HepG2 (cell line): Measurements from ENCODE around the gene ELOVL6. TPM values are rescaled to one million over a fixed set of nuclear protein-coding genes. Genes with fewer than 3 reads are reported as not detected.

Experiments used
- ATAC-seq: fragments of 200-7000 bp; cut with Tn5 transposase; 3 replicates; pipeline ENCODE4 v1.9.1; 2020; ENCODE audit warnings: mild to moderate bottlenecking, moderate library complexity
- BruUV-seq: library from RNA; stranded (reverse); fragments of 400-500 nt; replicated peaks from 2 replicates; lab custom pipeline; 2021; lab: Mats Ljungman, UMichigan
- CTCF ChIA-PET: fragments of 300-600 bp; formaldehyde crosslinking; extraction: SDS; loops from one replicate; lab custom pipeline; 2021; ENCODE audit warnings: low total read pairs, inconsistent platforms, low intra/inter-chr PET ratio; lab: Yijun Ruan, JAX
- POLR2A ChIA-PET: fragments of 350-600 bp; sonication (Branson Sonifier 250); formaldehyde crosslinking; loops from one replicate; lab custom pipeline; 2020; ENCODE audit warnings: antibody characterized with exemption, inconsistent platforms; lab: Yijun Ruan, JAX
- DNase-seq: peaks from one replicate; pipeline ENCODE4 v3.0.0-alpha.2; 2015; ENCODE audit warnings: low spot score
- FAIRE-seq: peaks from 3 replicates; lab custom pipeline; 2011; peaks lifted over from hg19 to GRCh38; lab: Jason Lieb, UNC
- H2AFZ ChIP-seq: one replicate; pipeline ENCODE4 v1.6.1; 2011; ENCODE audit warnings: low read length, inconsistent platforms
- H3K27ac ChIP-seq: fragments of 300-600 bp; 3 replicates; pipeline ENCODE4 v1.8.0; 2011; ENCODE audit warnings: mixed run types, mild to moderate bottlenecking, mixed read lengths, low read length, inconsistent platforms; ENCODE audit not compliant: insufficient read depth; ENCODE audit errors: extremely low read length
- H3K27me3 ChIP-seq, 2 experiments: fragments of 200-600 bp in 1 of 2; 2 replicates in 1 of 2; 3 replicates in 1 of 2; pipeline versions ENCODE4 v1.6.0 to v1.8.0; 2011; ENCODE audit warnings: low read length in 2 of 2, mild to moderate bottlenecking in 2 of 2, moderate library complexity in 2 of 2, inconsistent platforms in 1 of 2; ENCODE audit not compliant: insufficient read depth in 2 of 2, control insufficient read depth in 1 of 2
- H3K36me3 ChIP-seq, 2 experiments: fragments of 200-600 bp in 1 of 2; replicated peaks in 1 of 2; 2 replicates in 1 of 2; 3 replicates in 1 of 2; pipeline versions ENCODE4 v1.5.1 to v1.8.0; 2011; ENCODE audit warnings: low read length in 2 of 2, inconsistent platforms in 1 of 2; ENCODE audit not compliant: insufficient read depth in 2 of 2, control insufficient read depth in 1 of 2
- H3K4me1 ChIP-seq: 2 replicates; pipeline ENCODE4 v1.5.1; 2012; ENCODE audit warnings: low read length, inconsistent platforms; ENCODE audit not compliant: insufficient read depth
- H3K4me2 ChIP-seq: 2 replicates; pipeline ENCODE4 v1.6.0; 2011; ENCODE audit warnings: low read depth, low read length, inconsistent platforms
- H3K4me3 ChIP-seq, 3 experiments: fragments of 200-600 bp in 1 of 3; sonication (generic), shearing (Covaris generic) in 1 of 3; replicated peaks in 1 of 3; 2 replicates each; pipeline ENCODE4 v1.5.1; 2011 to 2016; ENCODE audit warnings: low read length in 3 of 3, inconsistent platforms in 2 of 3, low read depth in 2 of 3, mild to moderate bottlenecking in 2 of 3, control low read depth in 1 of 3, mixed read lengths in 1 of 3; ENCODE audit not compliant: insufficient read depth in 1 of 3
- H3K79me2 ChIP-seq: one replicate; pipeline ENCODE4 v1.6.1; 2011; ENCODE audit warnings: low read length, inconsistent platforms; ENCODE audit not compliant: insufficient read depth
- H3K9ac ChIP-seq: 2 replicates; pipeline ENCODE4 v1.6.0; 2011; ENCODE audit warnings: mild to moderate bottlenecking, low read depth, low read length, inconsistent platforms; ENCODE audit not compliant: insufficient read depth
- H3K9me3 ChIP-seq: 2 replicates; pipeline ENCODE4 v1.5.1; 2012; ENCODE audit warnings: mild to moderate bottlenecking, low read length
- H4K20me1 ChIP-seq: 2 replicates; pipeline ENCODE4 v1.6.0; 2011; ENCODE audit warnings: inconsistent platforms, mild to moderate bottlenecking, low read length, moderate library complexity; ENCODE audit not compliant: insufficient read depth
- EEA1 ChIP-seq: sonication (generic); formaldehyde crosslinking; IDR thresholded peaks from 2 replicates; pipeline ENCODE4 v1.5.1; 2020; ENCODE audit warnings: mild to moderate bottlenecking, missing genetic modification reagents, borderline replicate concordance
- MAZ ChIP-seq, 2 experiments: sonication (generic) in 1 of 2; formaldehyde crosslinking in 1 of 2; IDR thresholded peaks; 2 replicates each; pipeline versions ENCODE4 v1.5.0 to v1.6.1; 2012 to 2020; ENCODE audit warnings: low read depth in 2 of 2, mild to moderate bottlenecking in 2 of 2, borderline replicate concordance in 1 of 2, improper control_type of control experiment in 1 of 2, low read length in 1 of 2, missing genetic modification reagents in 1 of 2, moderate library complexity in 1 of 2
- SMAD9 ChIP-seq: sonication (generic); formaldehyde crosslinking; IDR thresholded peaks from 2 replicates; pipeline ENCODE4 v1.5.1; 2020; ENCODE audit warnings: mild to moderate bottlenecking, missing genetic modification reagents
- ZNF317 ChIP-seq: sonication (generic); formaldehyde crosslinking; IDR thresholded peaks from 2 replicates; pipeline ENCODE4 v1.5.0; 2020; ENCODE audit warnings: mild to moderate bottlenecking, missing genetic modification reagents
- ZSCAN30 ChIP-seq: sonication (generic); formaldehyde crosslinking; IDR thresholded peaks from 2 replicates; pipeline ENCODE4 v1.5.0; 2020; ENCODE audit warnings: mild to moderate bottlenecking, missing genetic modification reagents
- WGBS: methylation state at CpG from one replicate; pipeline ENCODE4 v1.1.6; 2017; ENCODE audit warnings: low lambda C conversion rate; 5-methylcytosine and 5-hydroxymethylcytosine counted together
- in situ Hi-C: cut with HindIII; loops from 2 replicates; pipeline ENCODE4 v1.10.0; 2017; ENCODE audit warnings: low pct_unique_long_range_greater_than_20kb; ENCODE audit not compliant: extremely low pct_ligation_motif_present
- intact Hi-C: fragments of 100-400 bp; cut with micrococcal nuclease; formaldehyde crosslinking; loops from one replicate; pipeline ENCODE4 v1.10.0; 2022; ENCODE audit not compliant: unreplicated experiment
- polyA plus RNA-seq, 8 experiments: library from polyadenylated mRNA; depleted of rRNA in 3 of 8; stranded (reverse) in 7 of 8; unstranded in 1 of 8; fragments of >200 nt; fragmentation: Illumina TruSeq in 4 of 8; extraction: Trizol in 4 of 8; gene quantifications; 2 replicates each; pipeline versions ENCODE4 v1.2.1 to v1.2.3, GENCODE V29; 2011 to 2016; ENCODE audit warnings: low read depth in 4 of 8, missing spikeins in 1 of 8, mixed read lengths in 1 of 8; ENCODE audit not compliant: insufficient read depth in 1 of 8
- total RNA-seq, 5 experiments: library from RNA; depleted of rRNA; stranded (reverse); fragments of >200 nt; fragmentation: Illumina TruSeq; extraction: Trizol; gene quantifications; 2 replicates each; pipeline ENCODE4 v1.2.3, GENCODE V29; 2016; ENCODE audit warnings: low read depth in 1 of 5
- TF ChIP-seq, protein P1 (sequence below): sonication (generic); formaldehyde crosslinking; IDR thresholded peaks from 2 replicates; pipeline ENCODE4 v1.4.0; 2020; ENCODE audit warnings: missing genetic modification reagents
- TF ChIP-seq, protein P2 (sequence below): sonication (generic); formaldehyde crosslinking; IDR thresholded peaks from 2 replicates; pipeline ENCODE4 v1.5.0; 2020; ENCODE audit warnings: mild to moderate bottlenecking, low read depth, missing genetic modification reagents, borderline replicate concordance

ELOVL6 gene
- total and polyA plus RNA-seq, 2 of the 13 experiments (the other 11 are each of a cell fraction or from before 2014, with no cell fraction given) = 14.1 to 23.2 TPM

DNA sequence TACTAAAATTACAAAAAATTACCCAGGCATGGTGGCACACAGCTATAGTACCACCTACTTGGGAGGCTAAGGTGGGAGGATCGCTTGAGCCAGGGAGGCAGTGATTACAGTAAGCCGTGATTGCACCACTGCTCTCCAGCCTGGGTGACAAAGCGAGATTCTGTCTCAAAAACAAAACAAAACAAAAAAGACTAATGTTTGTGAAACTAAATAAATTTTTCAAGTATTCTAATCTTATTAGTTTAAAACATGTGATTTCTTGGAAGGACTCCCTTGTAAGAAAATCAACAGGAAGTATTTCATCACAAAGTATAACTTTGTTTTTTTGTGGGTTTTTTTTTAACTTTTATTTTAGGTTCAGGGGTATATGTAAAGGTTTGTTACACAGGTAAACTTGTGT, 196.1 kb downstream of the ELOVL6 start:
- Histone ChIP-seq H3K36me3 (no peaks in the 10 kb centered on the region), H4K20me1 (no peaks in the 10 kb centered on the region), H3K4me1 (peaks cover 22% of the 10 kb centered on the region)
- POLR2A ChIA-PET = no interaction called here
- no TSS peak for BruUV-seq
- no peak for ATAC-seq
- TF ChIP-seq, protein P1, sequence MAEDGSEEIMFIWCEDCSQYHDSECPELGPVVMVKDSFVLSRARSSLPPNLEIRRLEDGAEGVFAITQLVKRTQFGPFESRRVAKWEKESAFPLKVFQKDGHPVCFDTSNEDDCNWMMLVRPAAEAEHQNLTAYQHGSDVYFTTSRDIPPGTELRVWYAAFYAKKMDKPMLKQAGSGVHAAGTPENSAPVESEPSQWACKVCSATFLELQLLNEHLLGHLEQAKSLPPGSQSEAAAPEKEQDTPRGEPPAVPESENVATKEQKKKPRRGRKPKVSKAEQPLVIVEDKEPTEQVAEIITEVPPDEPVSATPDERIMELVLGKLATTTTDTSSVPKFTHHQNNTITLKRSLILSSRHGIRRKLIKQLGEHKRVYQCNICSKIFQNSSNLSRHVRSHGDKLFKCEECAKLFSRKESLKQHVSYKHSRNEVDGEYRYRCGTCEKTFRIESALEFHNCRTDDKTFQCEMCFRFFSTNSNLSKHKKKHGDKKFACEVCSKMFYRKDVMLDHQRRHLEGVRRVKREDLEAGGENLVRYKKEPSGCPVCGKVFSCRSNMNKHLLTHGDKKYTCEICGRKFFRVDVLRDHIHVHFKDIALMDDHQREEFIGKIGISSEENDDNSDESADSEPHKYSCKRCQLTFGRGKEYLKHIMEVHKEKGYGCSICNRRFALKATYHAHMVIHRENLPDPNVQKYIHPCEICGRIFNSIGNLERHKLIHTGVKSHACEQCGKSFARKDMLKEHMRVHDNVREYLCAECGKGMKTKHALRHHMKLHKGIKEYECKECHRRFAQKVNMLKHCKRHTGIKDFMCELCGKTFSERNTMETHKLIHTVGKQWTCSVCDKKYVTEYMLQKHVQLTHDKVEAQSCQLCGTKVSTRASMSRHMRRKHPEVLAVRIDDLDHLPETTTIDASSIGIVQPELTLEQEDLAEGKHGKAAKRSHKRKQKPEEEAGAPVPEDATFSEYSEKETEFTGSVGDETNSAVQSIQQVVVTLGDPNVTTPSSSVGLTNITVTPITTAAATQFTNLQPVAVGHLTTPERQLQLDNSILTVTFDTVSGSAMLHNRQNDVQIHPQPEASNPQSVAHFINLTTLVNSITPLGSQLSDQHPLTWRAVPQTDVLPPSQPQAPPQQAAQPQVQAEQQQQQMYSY (CRISPR knock-in tag) = no peak
- TF ChIP-seq ZSCAN30 (no peak), EEA1 (no peak), ZNF317 (CRISPR knock-in tag) (no peak), MAZ (IDR thresholded peaks at IDR 0.05; ENCODE audit: borderline replicate concordance, low read depth, low read length) (no peak), MAZ (CRISPR knock-in tag; IDR thresholded peaks at IDR 0.05; ENCODE audit: low read depth) (no peak), SMAD9 (CRISPR knock-in tag) (no peak)
- TF ChIP-seq, protein P2, sequence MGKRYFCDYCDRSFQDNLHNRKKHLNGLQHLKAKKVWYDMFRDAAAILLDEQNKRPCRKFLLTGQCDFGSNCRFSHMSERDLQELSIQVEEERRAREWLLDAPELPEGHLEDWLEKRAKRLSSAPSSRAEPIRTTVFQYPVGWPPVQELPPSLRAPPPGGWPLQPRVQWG (CRISPR knock-in tag) = no peak
- TF ChIP-seq, all 625 proteins: peak for 0
- Histone ChIP-seq H3K27ac (no peak overlapping the region), H3K9me3 (no peaks in the 10 kb centered on the region), H3K4me3 (no peak overlapping the region), H2AFZ (no peak overlapping the region), H3K4me2 (no peak overlapping the region), H3K27me3 (no peaks in the 10 kb centered on the region), H3K9ac (no peak overlapping the region), H3K79me2 (no peaks in the 10 kb centered on the region)
- CTCF ChIA-PET = interaction anchor here (0.9 kb wide), 1 partner anchor 514 kb away, joined by 3 read pairs; no protein-coding TSS in a partner anchor
- DNase-seq = no peak
- FAIRE-seq = no peak
- intact Hi-C loops (no loop called here), in situ Hi-C loops (loop anchor here (10.0 to 25.0 kb wide), 2 partner anchors 312 to 1635 kb away; no protein-coding TSS in a partner anchor)
- WGBS = 16% methylated on average over 3 of the region's 3 CpGs
